Occipital lobe (tissue), 2 donors: ENCODE results near the gene MAGI1. TPM values are rescaled to one million over a fixed set of nuclear protein-coding genes. Genes with fewer than 3 reads are reported as not detected.

Source experiments
- DNase-seq: peaks from one replicate; lab custom pipeline; 2025; lab: John Stamatoyannopoulos, UW
- total RNA-seq: library from RNA; depleted of rRNA; stranded (reverse); fragments of >200 nt; gene quantifications from one replicate; pipeline ENCODE4 v1.2.3, GENCODE V29; 2014

The MAGI1 gene
- total RNA-seq, 1 donor from 2014 or later = 49.4 TPM

DNA sequence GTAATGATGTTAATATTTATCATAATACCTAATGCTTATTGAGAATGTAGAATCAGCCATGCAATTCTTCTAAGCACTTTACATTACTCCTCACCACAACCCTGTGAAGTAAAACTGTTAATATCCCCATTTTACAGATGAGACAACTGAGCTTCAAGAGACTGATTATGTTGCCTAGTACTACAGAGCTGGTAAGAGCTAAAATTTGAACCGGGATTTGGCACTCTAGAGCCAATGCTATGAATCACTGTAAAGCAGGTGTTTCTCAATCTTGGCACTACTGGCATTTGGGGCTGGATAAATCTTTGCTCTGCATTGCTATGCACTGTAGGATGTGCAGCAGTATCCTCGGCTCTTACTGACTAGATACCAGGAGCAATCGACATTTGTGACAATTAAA, 367.7 kb downstream of the MAGI1 start:
- no peak for DNase-seq

DNA sequence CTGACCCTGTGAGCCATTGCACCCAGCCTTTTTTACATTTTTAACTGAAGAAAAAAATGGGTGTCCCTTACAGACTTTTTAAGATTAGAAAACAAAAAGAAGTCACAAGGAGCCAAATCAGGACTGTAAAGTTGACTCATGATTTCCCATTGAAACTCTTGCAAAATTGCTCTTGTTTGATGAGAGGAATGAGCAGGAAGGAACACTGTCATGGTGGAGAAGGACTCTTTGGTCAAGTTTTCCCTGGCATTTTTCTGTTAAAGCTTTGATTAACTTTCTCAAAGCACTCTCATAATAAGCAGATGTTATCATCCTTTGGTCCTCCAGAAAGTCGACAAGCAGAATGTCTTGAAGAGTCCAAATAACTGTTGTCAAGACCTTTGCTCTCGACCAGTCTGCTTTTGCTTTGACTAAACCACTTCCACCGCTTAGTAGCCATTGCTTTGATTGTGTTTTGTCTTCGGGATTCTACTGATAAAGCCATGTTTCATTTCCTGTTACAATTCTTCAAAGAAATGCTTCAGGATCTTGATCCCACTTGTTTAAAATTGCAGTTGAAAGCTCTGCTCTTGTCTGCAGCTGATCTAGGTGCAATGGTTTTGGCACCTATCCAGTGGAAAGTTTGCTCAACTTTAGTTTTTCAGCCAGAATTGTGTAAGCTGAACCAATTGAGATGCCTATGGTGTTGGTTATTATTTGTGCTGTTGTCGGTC, 369.4 kb downstream of the MAGI1 start:
- DNase-seq = no peak

GRCh38 chr3:65667963-65668362, 370.8 kb downstream of the MAGI1 start:
- DNase-seq = no peak

DNA sequence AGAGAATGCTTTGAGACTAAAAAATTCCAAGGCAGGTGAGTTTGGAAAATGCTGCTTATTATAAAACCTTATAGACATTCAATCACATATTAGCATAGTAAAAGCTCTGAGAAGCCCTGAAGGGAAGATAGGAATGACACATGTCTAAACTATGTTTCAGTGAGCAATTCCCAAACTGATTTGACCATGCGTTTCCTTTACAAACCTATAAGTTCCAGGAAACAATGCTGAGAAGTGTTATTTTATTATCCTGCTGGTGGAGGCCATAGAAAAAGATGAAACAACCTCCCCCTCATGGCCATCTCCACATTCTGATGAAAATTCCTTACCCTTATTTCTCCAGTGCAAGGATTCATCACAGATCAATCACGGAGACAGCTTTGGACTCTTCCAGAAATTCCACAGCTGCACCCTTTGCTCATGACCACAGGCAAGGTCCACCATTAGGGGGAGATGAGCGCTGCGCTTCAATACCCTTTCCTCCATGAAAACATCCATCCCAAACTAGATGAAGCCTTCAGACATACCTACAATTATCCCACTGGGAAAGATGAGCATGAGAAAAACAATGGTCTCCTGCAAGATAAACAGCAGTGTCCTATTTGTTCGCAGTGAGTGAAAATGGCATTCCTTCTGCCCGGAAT, 372.1 kb downstream of the MAGI1 start:
- no peak for DNase-seq

DNA sequence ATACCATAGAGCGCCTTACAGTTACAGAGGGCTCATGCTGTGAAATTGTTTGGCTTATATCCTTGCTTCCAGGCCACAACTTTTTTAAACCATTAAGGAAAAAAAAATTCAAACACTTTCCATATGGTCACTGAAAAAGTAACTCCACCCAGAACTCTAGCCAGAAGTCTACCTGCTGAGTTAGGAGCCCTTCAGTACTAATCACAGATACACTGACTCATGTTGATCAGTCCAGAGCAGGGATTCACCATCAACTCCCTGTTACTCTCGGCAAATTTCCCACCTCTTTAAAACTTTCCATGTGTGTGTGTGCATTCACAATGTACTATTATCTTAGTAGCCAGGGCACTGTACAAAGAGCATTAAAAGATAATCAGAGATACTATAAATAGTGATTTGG, 372.8 kb downstream of the MAGI1 start:
- no peak for DNase-seq

DNA sequence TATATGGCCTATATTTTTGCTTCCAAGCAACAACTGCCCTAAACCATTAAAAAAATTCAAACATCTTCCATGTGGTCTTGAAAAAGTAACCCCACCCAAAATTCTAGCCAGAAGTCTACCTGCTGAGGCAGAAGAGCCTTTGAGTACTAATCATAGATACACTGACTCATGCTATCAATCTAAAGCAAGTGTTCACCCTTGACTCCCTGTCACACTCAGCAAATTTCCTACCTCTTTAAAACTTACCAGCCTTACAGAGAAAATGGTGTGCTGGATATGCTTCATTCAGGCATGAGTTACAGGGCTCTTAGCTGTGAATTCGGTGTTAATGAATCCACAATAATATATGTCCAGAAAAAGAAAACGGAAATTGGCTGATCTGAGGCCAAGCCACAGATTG, 373.8 kb downstream of the MAGI1 start:
- DNase-seq = no peak

DNA sequence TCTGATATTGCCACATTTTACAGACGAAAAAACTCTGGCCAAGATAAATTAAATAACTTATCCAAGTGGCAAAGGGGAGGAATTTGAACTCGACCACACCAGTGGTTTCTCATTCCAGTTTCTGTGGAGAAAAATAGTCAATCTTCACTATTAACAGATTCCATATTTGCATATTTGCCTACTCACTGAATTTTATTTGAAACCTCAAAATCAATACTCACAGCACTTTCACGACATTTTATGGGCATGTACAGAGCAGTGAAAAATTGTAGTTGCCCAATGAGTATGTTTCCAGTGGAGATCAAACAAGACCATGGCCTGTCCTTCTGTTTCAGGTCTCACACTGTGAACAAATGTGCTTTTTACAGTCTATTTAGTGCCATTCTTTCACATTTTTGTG, 374.3 kb downstream of the MAGI1 start:
- DNase-seq = no peak

- DNase-seq = no peak
Measured at GRCh38 chr3:65662095-65662494, 376.6 kb downstream of the MAGI1 start.

GRCh38 chr3:65660000-65660598, 378.6 kb downstream of the MAGI1 start:
- DNase-seq = no peak

- no peak for DNase-seq
Measured at GRCh38 chr3:65659396-65659795, 379.3 kb downstream of the MAGI1 start.

DNA sequence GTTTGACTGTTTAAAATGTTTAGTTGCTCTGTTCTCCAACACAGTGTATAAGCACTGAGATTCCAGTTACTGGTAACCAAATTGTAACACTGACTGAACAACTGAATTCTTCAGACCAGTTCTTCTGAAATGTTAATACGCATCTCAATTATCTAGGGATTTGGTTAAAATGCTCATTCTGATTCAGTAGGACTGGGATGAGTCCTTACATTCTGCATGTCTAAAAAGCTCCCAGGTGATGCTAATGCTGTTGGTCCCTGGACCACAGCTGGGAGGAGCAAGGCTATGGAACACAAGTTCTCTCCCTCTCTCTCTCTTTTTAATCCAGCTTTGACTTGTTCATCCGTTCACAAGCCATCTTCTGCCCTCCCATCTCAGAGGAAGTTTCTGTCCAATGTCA, 380.3 kb downstream of the MAGI1 start:
- no peak for DNase-seq

GRCh38 chr3:65655061-65655460, 383.7 kb downstream of the MAGI1 start:
- DNase-seq = no peak

DNA sequence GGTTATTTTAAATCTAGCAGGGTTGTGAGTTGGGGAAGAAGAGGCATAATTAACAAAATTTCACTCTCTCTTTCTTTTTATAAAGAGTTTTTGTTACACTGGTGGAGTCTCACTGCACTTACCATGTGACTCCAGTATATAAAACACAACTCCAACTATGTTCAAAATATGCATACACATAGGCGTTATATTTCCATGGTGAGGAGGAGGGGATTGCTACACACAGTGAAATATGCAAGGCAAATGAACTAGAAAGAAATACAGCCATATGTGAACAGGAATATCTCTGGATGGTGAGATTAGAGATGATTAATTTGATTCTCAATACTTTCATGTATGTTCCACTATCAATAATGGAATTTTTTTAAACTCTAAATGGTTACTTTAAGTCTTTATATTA, 385.0 kb downstream of the MAGI1 start:
- no peak for DNase-seq

- no peak for DNase-seq
Measured at GRCh38 chr3:65650247-65650646, 388.5 kb downstream of the MAGI1 start.

DNA sequence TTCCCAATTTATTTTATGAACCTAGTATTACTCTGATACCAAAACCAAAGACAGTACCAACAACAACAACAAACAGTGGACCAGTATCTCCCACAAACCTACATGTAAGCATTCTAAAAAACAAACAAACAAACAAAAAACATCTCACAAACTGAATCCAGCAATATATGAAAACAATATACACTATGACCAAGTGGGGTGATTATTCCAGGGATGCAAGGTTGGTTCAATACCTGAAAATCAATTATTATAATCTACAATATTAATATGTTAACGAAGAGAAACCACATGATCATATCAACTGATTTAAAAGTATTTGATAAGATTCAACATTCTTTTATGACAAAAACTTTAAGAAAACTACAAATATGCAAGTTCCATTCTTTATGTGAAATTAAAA, 391.3 kb downstream of the MAGI1 start:
- DNase-seq = no peak

DNA sequence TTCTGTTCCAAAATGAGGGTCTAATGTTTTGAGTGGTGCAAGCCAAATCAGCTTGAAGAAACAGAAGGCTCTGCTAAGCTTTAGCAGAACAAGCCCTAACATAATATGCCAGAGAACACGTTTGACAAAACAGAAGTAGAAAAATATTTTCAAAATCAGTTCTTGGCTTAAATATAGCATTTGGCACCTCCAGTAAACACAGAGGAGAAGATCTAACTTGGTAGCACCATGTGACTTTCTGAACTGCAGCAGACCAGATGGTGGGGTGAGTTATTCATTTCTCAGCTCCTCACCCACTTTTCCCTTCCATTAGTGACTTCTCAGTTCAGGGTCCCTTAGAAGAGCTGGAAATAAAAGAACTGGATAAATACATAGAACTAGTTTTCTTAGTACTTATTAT, 395.8 kb downstream of the MAGI1 start:
- DNase-seq = peak; percentile 27

DNA sequence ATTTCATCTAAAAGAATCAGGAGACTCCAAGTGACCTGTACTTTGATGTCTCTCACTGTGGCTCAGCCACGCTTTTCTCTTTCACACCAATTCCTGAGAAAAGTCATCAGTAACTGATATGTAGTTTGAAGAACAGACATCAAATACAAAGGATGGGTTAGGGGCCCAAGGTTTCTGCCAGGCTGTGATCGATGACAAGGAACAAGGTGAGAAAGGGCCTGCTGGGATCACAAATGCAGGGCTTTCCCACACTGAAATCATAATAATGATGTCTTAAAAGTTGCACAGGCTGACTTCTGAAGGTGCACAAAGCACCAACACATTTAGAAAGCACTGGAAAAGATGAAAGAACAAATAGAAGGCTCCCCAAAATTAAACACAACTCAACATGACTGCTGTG, 396.9 kb downstream of the MAGI1 start:
- DNase-seq = no peak

- DNase-seq = no peak
Measured at GRCh38 chr3:65641045-65641444, 397.7 kb downstream of the MAGI1 start.

DNA sequence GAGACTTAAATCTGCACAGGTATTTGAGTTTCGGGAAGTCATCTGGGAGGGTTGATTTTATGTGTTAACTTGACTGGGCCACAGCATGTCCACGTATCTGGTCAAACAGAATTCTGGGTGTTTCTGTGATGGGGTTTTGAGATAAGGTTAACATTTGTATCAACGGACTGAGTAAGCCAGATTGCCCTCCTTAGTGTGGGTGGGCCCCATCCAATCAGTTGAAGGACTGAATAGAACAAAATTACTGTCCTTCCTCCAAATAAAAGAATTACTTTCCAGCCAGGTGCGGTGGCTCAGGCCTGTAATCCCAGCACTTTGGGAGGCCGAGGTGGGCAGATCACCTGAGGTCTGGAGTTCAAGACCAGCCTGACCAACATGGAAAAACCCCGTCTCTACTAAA, 399.3 kb downstream of the MAGI1 start:
- DNase-seq = no peak

GRCh38 chr3:65638301-65638700, 400.4 kb downstream of the MAGI1 start:
- no peak for DNase-seq

DNA sequence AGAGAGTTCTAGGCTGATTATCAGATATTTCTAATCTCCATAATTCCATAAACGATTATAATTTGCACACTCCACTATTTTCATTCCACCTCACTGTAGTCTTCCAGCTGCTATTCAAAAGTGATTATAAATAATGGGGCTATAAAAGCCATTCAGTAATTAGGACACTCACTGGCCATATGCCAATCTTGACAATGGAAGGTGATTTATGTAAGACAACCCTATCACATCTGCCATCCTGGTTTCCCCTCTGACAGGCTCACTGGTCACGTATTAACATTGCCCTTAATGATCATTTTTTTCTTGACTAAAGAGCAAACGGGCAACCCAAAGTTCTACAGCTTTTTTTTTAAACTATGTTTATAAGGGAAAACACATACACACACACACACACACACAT, 402.4 kb downstream of the MAGI1 start:
- DNase-seq = no peak

GRCh38 chr3:65635657-65636056, 403.1 kb downstream of the MAGI1 start:
- DNase-seq = no peak

DNA sequence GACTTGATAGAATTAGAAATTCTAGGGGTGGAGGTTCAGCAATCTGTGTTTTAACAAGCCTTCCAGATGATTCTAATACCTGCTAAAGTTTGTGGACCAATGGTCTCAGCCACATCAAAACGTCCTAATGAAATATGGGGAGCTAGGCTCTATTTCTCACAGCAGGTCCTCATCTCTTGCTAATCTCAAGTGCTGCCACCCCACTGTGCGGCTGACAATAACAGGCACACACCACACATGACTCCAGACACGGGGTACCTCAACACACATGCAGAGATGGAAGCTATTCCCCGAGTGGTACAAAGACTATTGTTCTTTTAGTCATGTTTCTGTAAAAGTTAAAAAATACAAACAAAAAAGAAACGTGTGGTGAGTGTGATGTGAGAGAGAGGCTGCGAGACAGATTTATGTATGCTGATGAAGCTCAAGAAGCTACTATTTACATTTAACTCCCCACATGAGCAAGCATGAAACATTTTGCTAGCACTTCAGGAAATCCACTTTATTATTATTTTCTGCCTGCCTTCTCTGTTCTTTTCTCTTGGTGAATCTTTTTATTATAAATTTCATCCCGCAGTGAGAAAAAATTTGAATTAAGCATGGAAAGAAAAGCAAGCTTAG, 405.6 kb downstream of the MAGI1 start:
- DNase-seq = no peak
